Measurements from ENCODE around the gene BBS9.

BBS9 gene

GRCh38 chr7:33563651-33564050 is 434.3 kb downstream of the BBS9 start:
- H3K36me3 ChIP-seq (ENCODE audit: control insufficient read depth in 2 of 2, insufficient read depth in 2 of 2, low read length in 2 of 2) = no peaks in the 10 kb centered on the region

GRCh38 chr7:33578166-33578565 is 448.8 kb downstream of the BBS9 start:
- no peaks in the 10 kb centered on the region for H3K9me3 ChIP-seq (ENCODE audit: control insufficient read depth in 2 of 2, low read length in 2 of 2)
- no peaks in the 10 kb centered on the region for H3K36me3 ChIP-seq (ENCODE audit: control insufficient read depth in 2 of 2, insufficient read depth in 2 of 2, low read length in 2 of 2)
- H3K4me3 ChIP-seq (ENCODE audit: low read length in 2 of 2) = no peak overlapping the region
- no peaks in the 10 kb centered on the region for H3K4me1 ChIP-seq (ENCODE audit: control insufficient read depth in 2 of 2, insufficient read depth in 2 of 2, low read length in 2 of 2)
- no peaks in the 10 kb centered on the region for H3K27me3 ChIP-seq (ENCODE audit: control insufficient read depth in 2 of 2, insufficient read depth in 2 of 2, low read length in 2 of 2)
- no peak overlapping the region for H3K9ac ChIP-seq (ENCODE audit: low read depth in 1 of 2, low read length in 2 of 2)
- no peak overlapping the region for H3K27ac ChIP-seq (ENCODE audit: low read depth in 2 of 2, low read length in 2 of 2)

More at GRCh38 chr7:33563651-33564050, 434.3 kb downstream of the BBS9 start:
- Histone ChIP-seq H3K4me3 (ENCODE audit: low read length in 2 of 2) (no peak overlapping the region), H3K4me1 (ENCODE audit: control insufficient read depth in 2 of 2, insufficient read depth in 2 of 2, low read length in 2 of 2) (no peaks in the 10 kb centered on the region), H3K9me3 (ENCODE audit: control insufficient read depth in 2 of 2, low read length in 2 of 2) (no peaks in the 10 kb centered on the region), H3K27ac (ENCODE audit: low read depth in 2 of 2, low read length in 2 of 2) (no peak overlapping the region), H3K27me3 (ENCODE audit: control insufficient read depth in 2 of 2, insufficient read depth in 2 of 2, low read length in 2 of 2) (no peaks in the 10 kb centered on the region), H3K9ac (ENCODE audit: low read depth in 1 of 2, low read length in 2 of 2) (no peak overlapping the region)

- no peak overlapping the region for H3K4me3 ChIP-seq (ENCODE audit: low read length in 2 of 2)
- H3K9ac ChIP-seq (ENCODE audit: low read depth in 1 of 2, low read length in 2 of 2) = no peak overlapping the region
- no peaks in the 10 kb centered on the region for H3K27me3 ChIP-seq (ENCODE audit: control insufficient read depth in 2 of 2, insufficient read depth in 2 of 2, low read length in 2 of 2)
- H3K27ac ChIP-seq (ENCODE audit: low read depth in 2 of 2, low read length in 2 of 2) = no peak overlapping the region
- no peaks in the 10 kb centered on the region for H3K4me1 ChIP-seq (ENCODE audit: control insufficient read depth in 2 of 2, insufficient read depth in 2 of 2, low read length in 2 of 2)
- H3K36me3 ChIP-seq (ENCODE audit: control insufficient read depth in 2 of 2, insufficient read depth in 2 of 2, low read length in 2 of 2) = no peaks in the 10 kb centered on the region
- H3K9me3 ChIP-seq (ENCODE audit: control insufficient read depth in 2 of 2, low read length in 2 of 2) = no peaks in the 10 kb centered on the region
Observed at GRCh38 chr7:33578881-33579672, 449.7 kb downstream of the BBS9 start.

GRCh38 chr7:33579673-33579960 is 450.3 kb downstream of the BBS9 start:
- Histone ChIP-seq H3K9me3 (ENCODE audit: control insufficient read depth in 2 of 2, low read length in 2 of 2) (no peaks in the 10 kb centered on the region), H3K27me3 (ENCODE audit: control insufficient read depth in 2 of 2, insufficient read depth in 2 of 2, low read length in 2 of 2) (no peaks in the 10 kb centered on the region), H3K36me3 (ENCODE audit: control insufficient read depth in 2 of 2, insufficient read depth in 2 of 2, low read length in 2 of 2) (no peaks in the 10 kb centered on the region), H3K27ac (ENCODE audit: low read depth in 2 of 2, low read length in 2 of 2) (no peak overlapping the region), H3K9ac (ENCODE audit: low read depth in 1 of 2, low read length in 2 of 2) (no peak overlapping the region), H3K4me3 (ENCODE audit: low read length in 2 of 2) (no peak overlapping the region), H3K4me1 (ENCODE audit: control insufficient read depth in 2 of 2, insufficient read depth in 2 of 2, low read length in 2 of 2) (no peaks in the 10 kb centered on the region)

- Histone ChIP-seq H3K36me3 (ENCODE audit: control insufficient read depth in 2 of 2, insufficient read depth in 2 of 2, low read length in 2 of 2) (no peaks in the 10 kb centered on the region), H3K9me3 (ENCODE audit: control insufficient read depth in 2 of 2, low read length in 2 of 2) (no peaks in the 10 kb centered on the region), H3K27me3 (ENCODE audit: control insufficient read depth in 2 of 2, insufficient read depth in 2 of 2, low read length in 2 of 2) (no peaks in the 10 kb centered on the region), H3K27ac (ENCODE audit: low read depth in 2 of 2, low read length in 2 of 2) (no peak overlapping the region), H3K9ac (ENCODE audit: low read depth in 1 of 2, low read length in 2 of 2) (no peak overlapping the region), H3K4me1 (ENCODE audit: control insufficient read depth in 2 of 2, insufficient read depth in 2 of 2, low read length in 2 of 2) (no peaks in the 10 kb centered on the region), H3K4me3 (ENCODE audit: low read length in 2 of 2) (no peak overlapping the region)
Observed at GRCh38 chr7:33581236-33581635, 451.9 kb downstream of the BBS9 start.

GRCh38 chr7:33582104-33582503 is 452.7 kb downstream of the BBS9 start:
- Histone ChIP-seq H3K27me3 (ENCODE audit: control insufficient read depth in 2 of 2, insufficient read depth in 2 of 2, low read length in 2 of 2) (no peaks in the 10 kb centered on the region), H3K27ac (ENCODE audit: low read depth in 2 of 2, low read length in 2 of 2) (no peak overlapping the region), H3K4me3 (ENCODE audit: low read length in 2 of 2) (no peak overlapping the region), H3K9me3 (ENCODE audit: control insufficient read depth in 2 of 2, low read length in 2 of 2) (no peaks in the 10 kb centered on the region), H3K36me3 (ENCODE audit: control insufficient read depth in 2 of 2, insufficient read depth in 2 of 2, low read length in 2 of 2) (no peaks in the 10 kb centered on the region), H3K9ac (ENCODE audit: low read depth in 1 of 2, low read length in 2 of 2) (no peak overlapping the region), H3K4me1 (ENCODE audit: control insufficient read depth in 2 of 2, insufficient read depth in 2 of 2, low read length in 2 of 2) (no peaks in the 10 kb centered on the region)

GRCh38 chr7:33582533-33582932 is 453.2 kb downstream of the BBS9 start:
- Histone ChIP-seq H3K27ac (ENCODE audit: low read depth in 2 of 2, low read length in 2 of 2) (no peak overlapping the region), H3K9ac (ENCODE audit: low read depth in 1 of 2, low read length in 2 of 2) (no peak overlapping the region), H3K36me3 (ENCODE audit: control insufficient read depth in 2 of 2, insufficient read depth in 2 of 2, low read length in 2 of 2) (no peaks in the 10 kb centered on the region)

GRCh38 chr7:33589911-33590310 is 460.5 kb downstream of the BBS9 start:
- Histone ChIP-seq H3K9ac (ENCODE audit: low read depth in 1 of 2, low read length in 2 of 2) (no peak overlapping the region), H3K27ac (ENCODE audit: low read depth in 2 of 2, low read length in 2 of 2) (no peak overlapping the region), H3K36me3 (ENCODE audit: control insufficient read depth in 2 of 2, insufficient read depth in 2 of 2, low read length in 2 of 2) (no peaks in the 10 kb centered on the region), H3K4me1 (ENCODE audit: control insufficient read depth in 2 of 2, insufficient read depth in 2 of 2, low read length in 2 of 2) (no peaks in the 10 kb centered on the region), H3K9me3 (ENCODE audit: control insufficient read depth in 2 of 2, low read length in 2 of 2) (no peaks in the 10 kb centered on the region), H3K27me3 (ENCODE audit: control insufficient read depth in 2 of 2, insufficient read depth in 2 of 2, low read length in 2 of 2) (no peaks in the 10 kb centered on the region), H3K4me3 (ENCODE audit: low read length in 2 of 2) (no peak overlapping the region)

More at GRCh38 chr7:33582533-33582932, 453.2 kb downstream of the BBS9 start:
- Histone ChIP-seq H3K27me3 (ENCODE audit: control insufficient read depth in 2 of 2, insufficient read depth in 2 of 2, low read length in 2 of 2) (no peaks in the 10 kb centered on the region), H3K9me3 (ENCODE audit: control insufficient read depth in 2 of 2, low read length in 2 of 2) (no peaks in the 10 kb centered on the region), H3K4me1 (ENCODE audit: control insufficient read depth in 2 of 2, insufficient read depth in 2 of 2, low read length in 2 of 2) (no peaks in the 10 kb centered on the region), H3K4me3 (ENCODE audit: low read length in 2 of 2) (no peak overlapping the region)

- Histone ChIP-seq H3K9ac (ENCODE audit: low read depth in 1 of 2, low read length in 2 of 2) (no peak overlapping the region), H3K36me3 (ENCODE audit: control insufficient read depth in 2 of 2, insufficient read depth in 2 of 2, low read length in 2 of 2) (no peaks in the 10 kb centered on the region), H3K27ac (ENCODE audit: low read depth in 2 of 2, low read length in 2 of 2) (no peak overlapping the region), H3K4me3 (ENCODE audit: low read length in 2 of 2) (no peak overlapping the region), H3K27me3 (ENCODE audit: control insufficient read depth in 2 of 2, insufficient read depth in 2 of 2, low read length in 2 of 2) (no peaks in the 10 kb centered on the region), H3K9me3 (ENCODE audit: control insufficient read depth in 2 of 2, low read length in 2 of 2) (no peaks in the 10 kb centered on the region), H3K4me1 (ENCODE audit: control insufficient read depth in 2 of 2, insufficient read depth in 2 of 2, low read length in 2 of 2) (no peaks in the 10 kb centered on the region)
Observed at GRCh38 chr7:33590916-33591315, 461.6 kb downstream of the BBS9 start.

- H3K27me3 ChIP-seq (ENCODE audit: control insufficient read depth in 2 of 2, insufficient read depth in 2 of 2, low read length in 2 of 2) = no peaks in the 10 kb centered on the region
- no peak overlapping the region for H3K9ac ChIP-seq (ENCODE audit: low read depth in 1 of 2, low read length in 2 of 2)
- no peaks in the 10 kb centered on the region for H3K36me3 ChIP-seq (ENCODE audit: control insufficient read depth in 2 of 2, insufficient read depth in 2 of 2, low read length in 2 of 2)
- no peak overlapping the region for H3K4me3 ChIP-seq (ENCODE audit: low read length in 2 of 2)
- H3K9me3 ChIP-seq (ENCODE audit: control insufficient read depth in 2 of 2, low read length in 2 of 2) = no peaks in the 10 kb centered on the region
- no peaks in the 10 kb centered on the region for H3K4me1 ChIP-seq (ENCODE audit: control insufficient read depth in 2 of 2, insufficient read depth in 2 of 2, low read length in 2 of 2)
- H3K27ac ChIP-seq (ENCODE audit: low read depth in 2 of 2, low read length in 2 of 2) = no peak overlapping the region
Observed at GRCh38 chr7:33591490-33591889, 462.1 kb downstream of the BBS9 start.

Measured in mucosa of rectum (tissue), 2 donors.